WTC11 (cell line): Measurements from ENCODE around the gene RNASEL. TPM values are rescaled to one million over a fixed set of nuclear protein-coding genes. Genes with fewer than 3 reads are reported as not detected.

ENCODE experiments used
- ELF4 ChIP-seq: sonication (generic); formaldehyde crosslinking; IDR thresholded peaks from 2 replicates; pipeline ENCODE4 v1.8.1; 2022; ENCODE audit warnings: low read depth, mild to moderate bottlenecking, moderate library complexity, missing genetic modification reagents
- GRHL2 ChIP-seq: fragments of 250-450 bp; sonication (Bioruptor Pico); IDR thresholded peaks from 2 replicates; pipeline ENCODE4 v1.8.0; 2022; ENCODE audit warnings: mild to moderate bottlenecking, moderate library complexity; ENCODE audit not compliant: insufficient replicate concordance, severe bottlenecking
- GTF2I ChIP-seq: fragments of 250-450 bp; sonication (Bioruptor Pico); conservative IDR thresholded peaks from 2 replicates; pipeline ENCODE4 v1.4.0; 2021; ENCODE audit warnings: mild to moderate bottlenecking
- HMGXB4 ChIP-seq: sonication (generic); formaldehyde crosslinking; IDR thresholded peaks from 2 replicates; pipeline ENCODE4 v1.8.1; 2023; ENCODE audit warnings: mild to moderate bottlenecking, moderate library complexity, missing genetic modification reagents
- IRF1 ChIP-seq: sonication (generic); formaldehyde crosslinking; IDR thresholded peaks from 2 replicates; pipeline ENCODE4 v1.8.0; 2023; ENCODE audit warnings: missing genetic modification reagents
- MYBL2 ChIP-seq: sonication (generic); formaldehyde crosslinking; IDR thresholded peaks from 2 replicates; pipeline ENCODE4 v1.8.1; 2023; ENCODE audit warnings: mild to moderate bottlenecking, moderate library complexity, missing genetic modification reagents
- OVOL2 ChIP-seq: fragments of 250-450 bp; sonication (Bioruptor Pico); IDR thresholded peaks from 2 replicates; pipeline ENCODE4 v1.9.0; 2021; ENCODE audit warnings: mild to moderate bottlenecking, borderline replicate concordance
- RORB ChIP-seq: fragments of 250-450 bp; sonication (Bioruptor Pico); IDR thresholded peaks from 2 replicates; pipeline ENCODE4 v1.9.0; 2021; ENCODE audit warnings: mild to moderate bottlenecking
- SMAD4 ChIP-seq: sonication (generic); formaldehyde crosslinking; IDR thresholded peaks from 2 replicates; pipeline ENCODE4 v1.8.0; 2022; ENCODE audit warnings: mild to moderate bottlenecking, missing genetic modification reagents
- STAT6 ChIP-seq: sonication (generic); formaldehyde crosslinking; conservative IDR thresholded peaks from 2 replicates; pipeline ENCODE4 v1.8.1; 2023; ENCODE audit warnings: mild to moderate bottlenecking, low read depth, missing genetic modification reagents, moderate library complexity
- TEAD1 ChIP-seq: sonication (generic); formaldehyde crosslinking; IDR thresholded peaks from 2 replicates; pipeline ENCODE4 v1.8.0; 2022; ENCODE audit warnings: mild to moderate bottlenecking, missing genetic modification reagents
- ZMAT4 ChIP-seq: fragments of 250-450 bp; sonication (Bioruptor Pico); IDR thresholded peaks from 2 replicates; pipeline ENCODE4 v1.9.0; 2021; ENCODE audit warnings: mild to moderate bottlenecking
- ZNF121 ChIP-seq: sonication (generic); formaldehyde crosslinking; IDR thresholded peaks from 2 replicates; pipeline ENCODE4 v1.8.0; 2023; ENCODE audit warnings: missing genetic modification reagents
- ZNF138 ChIP-seq: sonication (generic); formaldehyde crosslinking; conservative IDR thresholded peaks from 2 replicates; pipeline ENCODE4 v1.8.1; 2022; ENCODE audit warnings: mild to moderate bottlenecking, moderate library complexity, missing genetic modification reagents
- ZNF317 ChIP-seq: sonication (generic); formaldehyde crosslinking; IDR thresholded peaks from 2 replicates; pipeline ENCODE4 v1.8.1; 2023; ENCODE audit warnings: low read depth, mild to moderate bottlenecking, moderate library complexity, missing genetic modification reagents, borderline replicate concordance
- ZNF512 ChIP-seq: sonication (generic); formaldehyde crosslinking; IDR thresholded peaks from 2 replicates; pipeline ENCODE4 v1.8.1; 2022; ENCODE audit warnings: missing genetic modification reagents, borderline replicate concordance
- ZNF532 ChIP-seq: fragments of 250-450 bp; sonication (Bioruptor Pico); IDR thresholded peaks from 2 replicates; pipeline ENCODE4 v1.9.0; 2021; ENCODE audit warnings: mild to moderate bottlenecking, borderline replicate concordance
- total RNA-seq: library from RNA; stranded (reverse); gene quantifications from 3 replicates; pipeline ENCODE4 v1.2.3, GENCODE V29; 2021

Gene RNASEL
- total RNA-seq, 1 experiment from 2014 or later: 0.77 TPM

GRCh38 chr1:182604175-182605164 lies 15.4 kb upstream of the RNASEL start, which contains the start of gene RGS16 (continued):
- peak; percentile 56; the same call in 1 of the 2 replicates for TF ChIP-seq HMGXB4
- no peak for TF ChIP-seq STAT6
- no peak for TF ChIP-seq ELF4 (CRISPR knock-in tag)
- no peak for TF ChIP-seq ZNF317 (CRISPR knock-in tag)
- no peak for TF ChIP-seq RORB
- TF ChIP-seq SMAD4 (CRISPR knock-in tag): peak; percentile 79
- TF ChIP-seq MYBL2 (CRISPR knock-in tag): 0 out of 2 replicates have a peak, but pooled peaks have one; percentile 75
- no peak for TF ChIP-seq GRHL2 (CRISPR knock-in tag)
- TF ChIP-seq ZNF532 (CRISPR knock-in tag): no peak
- TF ChIP-seq OVOL2 (CRISPR knock-in tag): no peak
- peak; percentile 55 for TF ChIP-seq IRF1 (CRISPR knock-in tag)
- TF ChIP-seq ZNF138 (CRISPR knock-in tag): peak; percentile 90; the same call in 1 of the 2 replicates
- no peak for TF ChIP-seq ZNF512 (CRISPR knock-in tag)
- TF ChIP-seq ZMAT4 (CRISPR knock-in tag): no peak
- TF ChIP-seq ZNF121: no peak
- peak; percentile 92 for TF ChIP-seq TEAD1 (CRISPR knock-in tag)
- no peak for TF ChIP-seq GTF2I (CRISPR knock-in tag)
- TF ChIP-seq, all 79 proteins: peak for 31
